ENCODE measurements around the gene TMEM259. TPM values are rescaled to one million over a fixed set of nuclear protein-coding genes. Genes with fewer than 3 reads are reported as not detected.
A peak's percentile ranks its signal among the peaks of the same experiment; 100 is the strongest.

TMEM259 gene
- total RNA-seq, 2 donors from 2014 or later = 142 to 306 TPM

DNA sequence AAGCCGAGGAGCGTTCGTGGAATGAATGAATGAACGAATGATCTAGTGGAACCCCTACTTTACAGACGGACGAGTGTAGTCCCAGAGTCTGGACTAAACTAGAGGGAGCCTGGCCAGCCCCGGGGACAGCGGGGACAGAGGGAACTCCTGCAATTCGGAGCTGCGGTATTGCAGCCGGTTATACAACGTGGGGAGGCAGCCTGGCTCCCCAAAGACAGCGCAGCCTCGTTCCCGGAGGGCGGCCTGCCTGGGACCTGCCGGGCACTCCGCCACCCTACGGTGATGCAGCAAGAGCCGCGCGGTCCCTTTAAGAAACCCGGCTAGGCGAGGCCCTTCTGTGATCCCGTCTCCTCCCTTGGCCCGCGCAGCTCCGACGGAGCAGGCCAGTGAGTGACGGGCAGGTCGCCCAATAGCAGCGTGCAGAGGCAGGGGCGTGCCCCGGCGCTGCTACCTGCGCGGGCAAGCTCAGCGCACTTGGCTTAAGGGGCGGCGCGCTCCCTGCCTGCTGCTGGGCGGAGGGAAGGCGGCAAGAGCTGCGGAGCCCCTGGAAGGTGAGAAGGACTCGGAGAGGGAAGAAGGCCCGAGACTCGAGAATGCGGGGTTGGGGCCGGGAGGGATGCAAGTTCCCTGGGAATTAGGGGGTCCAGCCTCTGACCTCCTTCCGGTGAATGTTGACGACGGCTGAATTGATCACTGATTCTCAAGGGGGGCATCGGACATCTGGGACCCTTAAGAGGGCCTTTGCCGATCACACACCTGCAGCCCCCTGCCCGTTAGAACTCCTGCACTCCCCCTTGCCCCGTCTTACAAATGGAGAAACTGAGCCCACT, 18.9 kb upstream of the TMEM259 start, which contains the start of gene ABCA7:
ABCA7 (plus strand) TSS at position 462 of the 830 bp plus-strand sequence. CDS start 1,255 bp downstream, outside the sequence.
- H3K36me3 ChIP-seq (replicated peaks in 1 of 2; ENCODE audit: insufficient read depth in 1 of 2, low read depth in 2 of 2) = no peaks in the 10 kb centered on the region
- TF ChIP-seq CTCF (IDR thresholded peaks at IDR 0.05) (peak in 1 of 7 experiments; percentile 30), POLR2A (IDR thresholded peaks at IDR 0.05) (peak; percentile 76 to 86 (median 81))
- peak; percentile 99 to 100 (median 100) for DNase-seq
- whole genome bisulfite sequencing, 2 donors = 1 to 2% methylated on average over 16 to 56 of the region's 56 CpGs
- intact Hi-C loops (cut with DNase I) = no loop called here
- peak within 1 kb of the TSS; percentile 6 to 24 for H3K4me3 ChIP-seq
- H3K27me3 ChIP-seq = no peaks in the 10 kb centered on the region
- peak; percentile 94 for ATAC-seq
- H3K27ac ChIP-seq = peak within 1 kb of the TSS; percentile 45 to 78 (median 66)
- H3K9me3 ChIP-seq = no peaks in the 10 kb centered on the region
- peaks cover 30% of the 10 kb centered on the region for H3K4me1 ChIP-seq

DNA sequence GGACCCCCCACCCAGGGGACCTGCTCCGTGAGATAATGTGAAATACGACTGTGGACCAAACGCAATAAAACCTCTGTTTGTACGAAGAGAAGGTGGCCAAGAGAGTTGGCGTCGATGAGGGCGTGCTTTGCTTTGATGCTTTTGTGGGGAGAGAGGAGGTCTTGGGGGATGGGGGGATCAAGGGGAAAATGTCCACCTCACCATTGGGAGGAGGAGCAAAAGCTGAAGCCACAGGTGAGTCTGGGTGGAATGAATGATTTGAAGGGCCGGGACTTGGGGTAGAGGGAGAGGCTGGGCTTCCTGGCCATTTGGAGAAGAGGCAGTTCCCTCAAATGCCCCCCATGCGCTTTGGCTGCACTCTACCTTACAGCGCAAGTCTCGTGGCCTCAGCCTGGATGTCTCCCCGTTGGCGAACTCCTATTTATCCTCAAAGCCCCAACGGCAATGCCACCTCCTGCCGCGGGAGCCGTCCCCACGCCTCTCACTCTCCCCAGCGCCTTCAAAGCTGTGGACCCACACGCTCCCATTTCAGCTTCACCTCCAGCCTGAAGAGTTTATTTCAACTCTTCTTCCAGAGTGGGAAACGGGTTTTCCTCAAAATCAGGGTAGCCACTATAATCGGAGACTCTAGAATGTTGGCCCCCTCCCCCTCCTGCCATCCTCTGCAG, 18.2 kb upstream of the TMEM259 start:
- Histone ChIP-seq H3K4me3 (no peak overlapping the region), H3K27ac (peak overlapping the region in 2 of 4 donors; percentile 36 to 62), H3K4me1 (peaks cover 30% of the 10 kb centered on the region), H3K9me3 (no peaks in the 10 kb centered on the region), H3K27me3 (no peaks in the 10 kb centered on the region), H3K36me3 (replicated peaks in 1 of 2; ENCODE audit: insufficient read depth in 1 of 2, low read depth in 2 of 2) (no peaks in the 10 kb centered on the region)
- TF ChIP-seq POLR2A (IDR thresholded peaks at IDR 0.05) (no peak), CTCF (IDR thresholded peaks at IDR 0.05) (no peak)
- DNase-seq (no peak), ATAC-seq (no peak)
- WGBS, 2 donors = 60 to 64% methylated on average over 22 of the region's 22 CpGs
- intact Hi-C loops (cut with DNase I) = no loop called here

DNA sequence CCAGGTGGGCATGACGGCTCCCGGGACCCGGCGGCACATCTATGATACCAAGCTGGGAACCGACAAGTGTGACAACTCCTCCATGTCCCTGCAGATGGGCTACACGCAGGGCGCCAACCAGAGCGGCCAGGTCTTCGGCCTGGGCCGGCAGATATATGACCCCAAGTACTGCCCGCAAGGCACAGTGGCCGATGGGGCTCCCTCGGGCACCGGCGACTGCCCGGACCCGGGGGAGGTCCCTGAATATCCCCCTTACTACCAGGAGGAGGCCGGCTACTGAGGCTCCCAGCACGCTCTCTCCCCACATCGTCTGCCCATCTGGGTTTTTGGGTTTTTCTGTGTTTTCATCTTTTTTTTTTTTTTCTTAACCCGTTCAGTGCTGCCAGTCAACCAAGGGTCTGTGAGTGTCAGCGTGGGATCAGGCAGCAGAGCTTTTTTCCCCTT, 16.7 kb upstream of the TMEM259 start:
- 61 to 89% methylated on average over 17 to 22 of the region's 22 CpGs for WGBS, 2 donors
- peak overlapping the region in 1 of 4 donors; percentile 62 for H3K27ac ChIP-seq
- no peak overlapping the region for H3K4me3 ChIP-seq
- no peak for ATAC-seq
- H3K27me3 ChIP-seq = no peaks in the 10 kb centered on the region
- intact Hi-C loops (cut with DNase I) = no loop called here
- H3K9me3 ChIP-seq = no peaks in the 10 kb centered on the region
- DNase-seq = no peak
- H3K36me3 ChIP-seq (replicated peaks in 1 of 2; ENCODE audit: insufficient read depth in 1 of 2, low read depth in 2 of 2) = no peaks in the 10 kb centered on the region
- no peak for TF ChIP-seq POLR2A (IDR thresholded peaks at IDR 0.05)
- no peak for TF ChIP-seq CTCF (IDR thresholded peaks at IDR 0.05)
- H3K4me1 ChIP-seq = peaks cover 30% of the 10 kb centered on the region

DNA sequence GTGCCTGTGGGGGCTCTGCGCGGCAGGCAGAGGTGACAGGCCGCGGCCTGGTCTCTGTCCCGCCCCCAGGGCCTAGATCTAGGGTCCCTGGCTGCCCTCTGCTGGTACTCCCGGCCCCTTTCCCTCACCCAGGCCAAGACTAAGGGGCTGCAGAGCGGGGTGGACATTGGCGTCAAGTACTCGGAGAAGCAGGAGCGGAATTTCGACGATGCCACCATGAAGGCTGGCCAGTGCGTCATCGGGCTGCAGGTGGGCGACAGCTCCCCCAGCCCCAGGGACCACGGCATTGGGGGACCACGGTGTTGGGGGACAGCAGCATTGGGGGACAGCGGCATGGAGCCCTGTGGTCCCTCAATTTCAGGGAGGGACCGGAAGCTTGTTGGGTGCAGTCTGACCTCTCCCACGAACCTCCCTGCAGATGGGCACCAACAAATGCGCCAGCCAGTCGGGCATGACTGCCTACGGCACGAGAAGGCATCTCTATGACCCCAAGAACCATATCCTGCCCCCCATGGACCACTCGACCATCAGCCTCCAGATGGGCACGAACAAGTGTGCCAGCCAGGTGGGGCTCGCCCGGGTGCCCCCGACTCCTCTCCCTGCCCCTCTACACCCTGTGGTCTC, 15.2 kb upstream of the TMEM259 start:
- DNase-seq = no peak
- intact Hi-C loops (cut with DNase I) = no loop called here
- 85 to 87% methylated on average over 22 of the region's 29 CpGs for WGBS, 2 donors

More for the DNA sequence above, 15.2 kb upstream of the TMEM259 start:
- ATAC-seq = no peak
- Histone ChIP-seq H3K27me3 (no peaks in the 10 kb centered on the region), H3K4me1 (peaks cover 18% of the 10 kb centered on the region), H3K9me3 (no peaks in the 10 kb centered on the region), H3K27ac (no peak overlapping the region), H3K4me3 (no peak overlapping the region), H3K36me3 (replicated peaks in 1 of 2; ENCODE audit: insufficient read depth in 1 of 2, low read depth in 2 of 2) (peaks cover 0 to 5% of the 10 kb centered on the region in 2 donors)
- no peak for TF ChIP-seq CTCF (IDR thresholded peaks at IDR 0.05)
- no peak for TF ChIP-seq POLR2A (IDR thresholded peaks at IDR 0.05)

All from body of pancreas (tissue), 4 donors.